ENCODE measurements around the gene COX14.

Gene COX14

DNA sequence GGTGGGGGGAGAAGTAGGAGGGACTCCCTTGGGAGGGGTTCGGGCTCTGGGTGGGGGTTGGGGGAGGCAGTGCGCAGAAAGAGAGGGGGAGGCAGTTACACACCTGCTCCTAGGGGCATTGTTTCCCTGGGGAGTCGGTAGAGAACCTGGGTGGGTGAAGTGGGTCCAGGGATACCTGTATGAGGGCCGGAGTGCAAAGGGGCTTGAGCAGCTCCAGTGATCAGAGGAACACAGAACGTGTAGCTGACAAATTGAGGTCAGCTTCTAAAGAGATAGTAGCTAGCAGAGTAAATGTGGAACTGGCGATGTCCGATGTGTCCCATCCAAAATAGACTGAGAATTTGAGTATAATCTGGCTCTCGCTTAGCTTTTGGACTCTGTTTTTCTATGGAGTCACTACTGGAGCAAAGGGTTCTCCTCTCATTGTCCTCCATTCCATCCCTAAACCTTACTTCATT lies 26.4 kb upstream of the COX14 start:
- no peak for DNase-seq

GRCh38 chr12:50086148-50086547 lies 25.9 kb upstream of the COX14 start:
- DNase-seq, result no peak

GRCh38 chr12:50087151-50087550 lies 24.9 kb upstream of the COX14 start:
- DNase-seq, result no peak

DNA sequence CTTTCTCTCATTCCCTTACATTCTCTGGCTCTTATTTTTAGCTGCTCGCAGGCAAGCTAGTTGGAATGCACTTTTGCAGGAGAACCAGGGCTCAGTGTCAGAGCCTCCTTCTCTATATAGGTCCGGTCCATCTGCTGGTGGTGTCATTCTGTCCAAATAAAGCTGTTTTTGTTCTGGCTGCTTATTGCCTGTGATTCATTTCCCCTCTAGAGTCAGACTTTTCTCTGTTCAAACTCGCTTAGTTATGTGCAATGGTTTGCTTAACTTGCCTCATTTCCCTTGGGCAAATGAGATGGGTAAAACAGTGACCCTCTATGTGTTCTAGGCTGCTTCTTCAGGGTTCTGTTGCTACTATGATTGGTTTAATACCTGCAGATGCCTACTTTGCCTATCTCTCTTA lies 24.0 kb upstream of the COX14 start:
- no peak for DNase-seq

DNA sequence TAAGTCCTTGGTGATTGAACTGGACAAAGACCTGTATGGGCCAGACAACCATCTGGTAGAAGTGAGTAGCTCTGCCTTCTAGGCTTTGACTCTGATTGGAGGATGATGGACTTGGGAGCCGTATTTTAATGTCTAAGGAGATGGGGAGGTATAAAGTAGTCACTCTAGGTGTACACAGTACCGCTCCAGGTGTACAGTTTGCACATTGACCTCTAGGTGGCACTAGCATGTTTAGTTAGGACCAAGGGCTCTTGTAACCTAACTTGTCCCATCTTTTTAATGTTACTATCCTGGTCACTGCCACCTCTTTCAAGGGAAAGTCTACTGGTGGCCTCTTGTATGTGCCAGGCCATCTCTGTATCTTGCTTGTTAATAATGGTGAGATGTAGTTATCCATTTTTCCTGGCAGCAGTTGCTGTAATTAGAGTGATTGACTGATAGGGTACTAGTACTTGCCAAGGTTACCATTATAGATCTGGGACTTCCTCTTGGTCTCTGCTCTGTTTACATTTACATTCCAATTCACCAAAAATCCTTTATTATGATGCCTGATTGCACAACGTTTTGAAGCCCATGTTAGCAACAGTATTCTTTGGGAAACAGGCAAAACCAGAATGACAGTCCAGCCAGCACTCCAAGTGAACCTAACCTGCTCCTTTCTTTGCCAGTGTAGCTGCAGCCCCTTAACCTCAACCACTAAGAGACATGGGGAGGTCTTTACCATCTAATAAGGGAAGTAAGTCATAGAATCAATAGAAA lies 23.3 kb upstream of the COX14 start:
- DNase-seq, result peak; percentile 39

DNA sequence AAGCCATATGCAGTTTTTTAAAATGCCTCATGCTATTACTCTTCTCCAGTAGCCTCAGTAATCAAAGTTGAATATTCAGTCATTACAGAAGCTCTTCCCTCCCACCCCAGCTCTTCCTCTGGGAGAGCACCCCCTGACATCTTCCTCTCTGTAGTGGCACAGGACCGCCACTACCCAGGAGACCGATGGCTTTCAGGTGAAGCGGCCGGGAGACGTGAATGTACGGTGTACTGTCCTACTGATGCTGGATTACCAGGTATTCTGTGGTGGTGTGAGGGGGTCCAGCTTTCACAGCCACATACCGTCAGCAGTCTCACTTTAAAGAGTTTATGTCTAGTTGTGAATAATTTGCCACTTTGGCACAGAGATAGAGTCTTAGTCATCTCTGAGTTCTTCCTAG lies 22.3 kb upstream of the COX14 start:
- no peak for DNase-seq

DNA sequence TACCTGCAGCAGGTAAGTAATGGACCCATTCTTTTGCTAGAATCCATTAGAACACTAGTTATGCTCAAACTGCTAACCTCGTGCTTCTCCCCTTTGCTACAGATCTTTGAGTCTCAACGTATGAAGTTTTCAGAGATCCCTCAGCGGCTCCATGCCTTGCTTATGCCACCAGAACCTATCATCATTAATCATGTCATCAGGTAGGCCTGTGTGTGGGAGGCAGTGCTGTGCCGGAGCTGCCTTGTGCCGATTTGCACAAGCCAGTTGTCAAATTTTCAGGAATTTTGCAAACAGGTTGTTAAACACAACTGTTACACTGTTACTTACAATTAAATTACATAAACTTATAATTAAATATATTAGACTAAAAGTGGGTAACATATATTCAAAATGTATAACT lies 21.6 kb upstream of the COX14 start:
- DNase-seq, result no peak

- no peak for DNase-seq
Observed at GRCh38 chr12:50097952-50098351, 14.1 kb upstream of the COX14 start.

DNA sequence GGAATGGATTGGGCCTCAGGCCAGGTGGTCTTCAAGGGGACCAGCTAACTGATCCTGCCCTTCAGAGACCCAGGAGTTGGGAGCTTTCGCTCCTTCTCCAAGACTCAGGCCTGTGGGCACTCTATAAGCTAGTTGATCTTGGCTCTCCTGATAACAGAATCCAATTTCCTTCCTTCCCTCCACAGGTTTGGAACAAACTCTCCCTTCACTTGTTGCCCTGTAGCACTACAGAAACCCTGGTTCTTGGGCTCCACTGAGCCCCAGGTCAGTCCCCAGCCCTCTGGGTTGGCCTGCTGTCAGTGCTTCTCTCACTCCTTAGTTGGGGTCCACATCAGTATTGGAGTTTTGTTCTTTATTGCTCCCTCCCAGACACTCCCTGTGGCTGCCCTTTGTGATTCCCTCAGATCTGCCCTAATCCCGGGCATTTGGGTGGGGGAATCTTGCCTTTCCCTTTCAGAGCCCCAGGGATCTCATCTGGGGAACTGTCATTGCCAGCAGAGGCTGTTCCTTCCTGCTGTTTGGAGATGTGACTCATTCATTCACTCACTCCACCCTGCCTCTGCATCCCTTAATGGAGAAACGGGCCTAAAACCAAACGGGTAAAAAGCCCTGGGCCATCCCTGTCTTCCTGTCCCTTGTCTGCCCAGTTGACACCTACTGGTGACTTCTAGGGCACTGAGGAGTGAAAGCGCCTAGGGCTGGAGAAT lies 12.6 kb upstream of the COX14 start:
- no peak for DNase-seq

- DNase-seq, result no peak
Observed at GRCh38 chr12:50100561-50100960, 11.5 kb upstream of the COX14 start.

DNA sequence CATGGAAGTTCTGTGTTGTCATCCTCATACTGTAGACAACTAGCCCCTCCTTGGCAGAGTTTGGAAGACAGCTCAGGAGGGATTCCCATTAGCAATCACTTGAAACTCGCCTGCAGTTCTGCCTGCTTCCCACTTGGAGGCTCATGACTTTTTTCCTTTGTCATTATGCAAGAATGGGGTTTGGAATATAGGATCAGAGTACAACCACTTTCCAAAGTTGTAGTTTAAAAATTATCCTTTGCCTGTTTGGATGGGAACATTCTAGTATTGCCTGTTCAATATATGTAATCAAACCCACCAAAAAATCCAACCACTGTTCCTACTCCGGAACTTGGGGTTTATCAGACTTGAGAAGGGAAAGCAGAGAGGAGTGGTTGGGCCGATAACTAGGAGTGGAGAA lies 10.4 kb upstream of the COX14 start:
- no peak for DNase-seq

DNA sequence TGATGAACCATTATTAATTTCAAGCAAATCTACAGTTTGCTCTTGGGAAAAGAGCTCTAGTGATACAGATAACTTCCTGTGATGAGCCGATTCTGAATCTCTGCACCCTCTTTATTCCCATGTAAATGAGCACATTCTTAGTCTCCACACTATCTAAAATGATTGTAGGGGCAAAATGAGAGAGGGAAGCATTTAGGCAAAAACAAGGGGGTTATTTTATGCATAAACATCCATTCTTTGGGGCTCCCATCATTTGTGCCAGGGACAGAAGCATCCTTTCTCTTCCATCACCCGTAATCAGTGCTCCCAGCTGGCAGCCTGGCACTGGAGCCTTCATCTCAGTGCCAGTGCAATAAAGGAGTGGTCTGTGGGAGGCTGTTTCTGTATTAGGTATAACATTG lies 9.9 kb upstream of the COX14 start:
- no peak for DNase-seq

GRCh38 chr12:50102646-50103309 lies 9.3 kb upstream of the COX14 start:
- DNase-seq, result no peak

GRCh38 chr12:50103351-50103750 lies 8.7 kb upstream of the COX14 start:
- DNase-seq, result no peak

DNA sequence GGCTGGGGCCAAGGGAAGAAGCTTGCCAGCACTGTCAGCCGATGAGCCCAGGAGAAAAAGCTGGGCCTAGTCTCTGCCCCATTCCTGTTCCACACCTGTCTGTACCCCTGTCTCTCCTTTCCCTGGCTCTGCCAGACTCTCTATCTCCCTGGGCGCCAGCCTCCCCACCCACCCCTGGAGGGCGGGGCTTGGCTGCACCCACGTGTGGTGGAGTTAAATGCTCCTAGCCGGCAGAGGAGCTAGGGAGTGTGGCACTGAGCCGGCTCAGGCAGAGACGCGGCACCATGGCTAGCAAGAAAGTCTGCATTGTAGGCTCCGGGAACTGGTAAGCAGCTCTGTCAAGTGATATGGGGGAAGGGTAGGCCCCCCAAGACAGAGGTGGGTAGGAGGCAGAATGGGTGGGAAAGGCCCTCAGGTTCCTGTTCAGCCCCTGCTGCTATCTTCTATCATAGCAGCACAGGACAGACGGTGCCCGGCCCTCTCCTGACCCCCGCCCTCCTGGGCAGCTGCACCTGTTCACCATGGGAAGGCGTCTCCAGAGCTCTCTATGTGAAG lies 8.2 kb upstream of the COX14 start, which contains the start of gene GPD1:
TSS of gene GPD1 (plus strand) at position 242 of the 555 bp plus-strand sequence. CDS start at position 285, 43 bp downstream.
- DNase-seq, result no peak

- no peak for DNase-seq
Observed at GRCh38 chr12:50104417-50105366, 7.3 kb upstream of the COX14 start.

DNA sequence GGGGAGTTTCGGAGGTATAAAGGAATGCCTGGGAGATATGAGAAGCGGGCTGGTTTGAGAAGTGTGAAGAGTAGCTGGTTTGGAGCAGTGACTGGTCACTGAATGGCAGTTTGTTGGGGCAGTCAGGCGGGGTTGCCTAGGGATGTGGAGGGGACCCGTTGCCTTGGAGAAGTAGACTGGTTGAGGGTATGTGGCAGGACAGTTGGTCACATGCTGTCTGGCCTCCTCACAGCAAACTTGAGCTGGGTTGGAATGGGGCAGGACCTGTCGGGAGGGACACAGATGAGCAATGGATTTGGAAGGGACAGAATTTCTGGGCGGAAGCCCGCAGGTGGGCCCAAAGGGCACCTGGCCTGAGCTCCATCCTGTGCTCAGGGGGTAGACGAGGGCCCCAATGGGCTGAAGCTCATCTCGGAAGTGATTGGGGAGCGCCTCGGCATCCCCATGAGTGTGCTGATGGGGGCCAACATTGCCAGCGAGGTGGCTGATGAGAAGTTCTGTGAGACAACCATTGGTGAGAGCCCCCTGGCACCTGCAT lies 6.1 kb upstream of the COX14 start:
- DNase-seq, result no peak

DNA sequence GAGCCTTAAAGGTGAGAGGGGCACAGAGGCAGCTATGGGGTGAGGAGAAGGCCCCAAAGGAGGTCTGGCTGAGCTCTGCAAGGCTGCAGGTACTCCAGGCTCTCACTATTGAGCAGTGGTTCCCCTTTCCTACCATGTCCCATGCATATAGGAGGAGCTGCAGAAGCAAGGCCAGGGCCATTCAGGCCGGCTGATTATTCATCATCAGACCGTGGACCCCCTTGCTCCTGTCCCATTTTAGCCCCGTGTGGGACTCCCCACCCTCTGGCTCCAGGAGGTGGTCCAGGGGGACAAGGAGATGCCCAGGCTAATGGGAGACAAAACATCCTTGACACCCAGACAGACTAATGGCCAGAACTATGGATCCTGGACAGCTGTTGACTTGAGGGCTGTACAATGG lies 5.1 kb upstream of the COX14 start:
- DNase-seq, result no peak

DNA sequence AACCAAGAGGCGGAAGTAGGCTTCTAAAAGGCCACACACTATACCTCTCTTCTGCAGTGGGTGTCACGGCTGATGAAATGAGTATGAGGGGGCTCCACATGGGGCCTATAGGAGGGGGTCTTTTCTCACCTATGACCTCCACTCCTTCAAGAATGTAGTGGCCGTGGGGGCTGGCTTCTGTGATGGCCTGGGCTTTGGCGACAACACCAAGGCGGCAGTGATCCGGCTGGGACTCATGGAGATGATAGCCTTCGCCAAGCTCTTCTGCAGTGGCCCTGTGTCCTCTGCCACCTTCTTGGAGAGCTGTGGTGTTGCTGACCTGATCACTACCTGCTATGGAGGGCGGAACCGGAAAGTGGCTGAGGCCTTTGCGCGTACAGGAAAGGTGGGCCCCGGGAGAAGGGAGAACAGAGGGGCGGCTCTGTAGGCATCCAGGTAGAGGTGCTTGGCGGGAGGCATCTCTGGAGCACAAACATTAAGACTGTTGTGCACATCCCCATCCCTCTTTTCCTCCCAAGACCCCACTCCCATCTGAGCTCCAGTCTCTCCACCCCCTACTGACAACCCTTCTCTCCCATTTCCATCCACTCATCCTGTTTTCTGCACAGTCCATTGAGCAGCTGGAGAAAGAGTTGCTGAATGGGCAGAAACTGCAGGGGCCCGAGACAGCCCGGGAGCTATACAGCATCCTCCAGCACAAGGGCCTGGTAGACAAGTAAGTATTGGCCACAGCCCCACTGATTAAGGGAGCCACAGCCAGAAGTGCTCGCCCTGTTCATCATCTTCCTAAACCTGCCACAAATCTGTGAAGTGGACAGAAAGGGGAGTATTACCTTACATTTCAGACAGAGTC lies 4.4 kb upstream of the COX14 start:
- no peak for DNase-seq

- no peak for DNase-seq
Observed at GRCh38 chr12:50109319-50109718, 2.7 kb upstream of the COX14 start.

DNA sequence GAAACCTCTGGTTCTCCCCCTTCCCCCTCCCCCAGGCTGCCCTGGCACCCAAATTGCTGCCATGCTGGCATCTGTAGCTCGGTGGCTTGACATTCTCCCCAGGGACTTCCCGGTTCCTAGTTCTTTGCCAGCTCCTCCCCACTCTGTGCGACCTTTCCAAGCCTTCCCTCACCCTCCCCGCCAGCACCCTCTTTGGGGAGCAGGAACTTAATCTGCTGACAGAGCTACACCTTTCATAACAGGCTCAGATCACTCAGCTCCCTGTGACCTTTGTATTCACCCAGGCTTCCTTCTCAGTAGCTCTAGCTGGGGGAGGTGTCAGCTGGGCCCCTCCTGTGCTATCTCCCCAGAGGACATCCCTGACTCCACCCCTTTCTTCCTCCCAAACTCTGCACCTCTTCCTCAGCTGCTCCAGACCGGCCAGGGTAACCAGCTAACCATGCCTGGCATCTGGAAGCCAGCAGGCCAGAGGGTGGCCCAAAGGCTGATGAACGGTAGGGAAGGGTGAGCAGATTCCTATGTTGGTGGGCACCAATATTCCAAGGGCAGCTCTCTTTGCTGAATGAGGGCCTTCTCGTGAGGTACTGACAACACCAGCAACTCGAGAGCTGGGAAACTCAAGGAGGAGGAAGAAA lies 1.8 kb upstream of the COX14 start:
- no peak for DNase-seq
